Bladder microvascular endothelial cell (primary cell): Measurements from ENCODE around the gene TMF1. TPM values are rescaled to one million over a fixed set of nuclear protein-coding genes. Genes with fewer than 3 reads are reported as not detected.

Experiments
- total RNA-seq: library from RNA; depleted of rRNA; stranded (reverse); fragments of >200 nt; gene quantifications from 2 replicates; pipeline ENCODE4 v1.2.3, GENCODE V29; 2014

TMF1 gene
- 15.7 and 31.2 TPM in 2 replicates for total RNA-seq

GRCh38 chr3:69051756-69052471 lies at the start of gene TMF1:
Gene TMF1, minus strand, starts transcription at chr3:69052333. Its CDS starts 247 bp downstream, at chr3:69052086.

DNA sequence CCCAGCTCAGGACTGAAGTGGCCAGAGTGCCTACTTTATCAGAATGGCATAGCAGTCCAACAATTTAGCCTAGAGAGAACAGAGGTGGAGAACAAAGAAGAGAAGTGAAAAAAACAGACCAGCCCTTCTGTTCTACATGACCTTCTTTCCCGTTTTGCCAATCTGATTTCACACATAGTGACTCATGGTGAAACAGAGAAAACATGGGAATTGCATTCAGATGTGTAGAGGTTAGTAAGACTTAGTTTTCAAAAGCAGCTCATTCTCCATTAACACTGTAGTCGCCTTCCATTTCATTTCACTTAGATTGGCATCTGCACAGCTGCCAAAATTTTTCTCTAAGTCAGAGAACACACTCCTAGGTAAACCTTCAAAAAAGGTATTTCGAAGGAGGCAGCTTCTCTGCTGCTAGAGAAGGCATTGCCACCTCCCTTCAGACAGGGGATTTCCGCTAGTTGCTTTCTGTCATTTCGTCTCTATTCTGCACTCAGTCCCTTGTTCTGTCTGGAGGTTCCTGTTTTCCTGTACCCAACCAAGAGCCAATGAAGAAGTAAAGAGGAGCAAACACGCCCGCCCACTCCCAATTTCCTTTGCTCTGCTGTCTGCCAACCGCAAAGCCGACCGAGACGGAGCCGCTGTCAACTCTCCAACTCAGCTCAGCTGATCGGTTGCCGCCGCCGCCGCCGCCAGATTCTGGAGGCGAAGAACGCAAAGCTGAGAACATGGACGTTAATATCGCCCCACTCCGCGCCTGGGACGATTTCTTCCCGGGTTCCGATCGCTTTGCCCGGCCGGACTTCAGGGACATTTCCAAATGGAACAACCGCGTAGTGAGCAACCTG lies 32.4 kb upstream of the TMF1 start, which contains the start of gene ARL6IP5:
Gene ARL6IP5 (plus strand): TSS at position 612 of the 842 bp plus-strand sequence. CDS start 111 bp downstream, at position 723.

DNA sequence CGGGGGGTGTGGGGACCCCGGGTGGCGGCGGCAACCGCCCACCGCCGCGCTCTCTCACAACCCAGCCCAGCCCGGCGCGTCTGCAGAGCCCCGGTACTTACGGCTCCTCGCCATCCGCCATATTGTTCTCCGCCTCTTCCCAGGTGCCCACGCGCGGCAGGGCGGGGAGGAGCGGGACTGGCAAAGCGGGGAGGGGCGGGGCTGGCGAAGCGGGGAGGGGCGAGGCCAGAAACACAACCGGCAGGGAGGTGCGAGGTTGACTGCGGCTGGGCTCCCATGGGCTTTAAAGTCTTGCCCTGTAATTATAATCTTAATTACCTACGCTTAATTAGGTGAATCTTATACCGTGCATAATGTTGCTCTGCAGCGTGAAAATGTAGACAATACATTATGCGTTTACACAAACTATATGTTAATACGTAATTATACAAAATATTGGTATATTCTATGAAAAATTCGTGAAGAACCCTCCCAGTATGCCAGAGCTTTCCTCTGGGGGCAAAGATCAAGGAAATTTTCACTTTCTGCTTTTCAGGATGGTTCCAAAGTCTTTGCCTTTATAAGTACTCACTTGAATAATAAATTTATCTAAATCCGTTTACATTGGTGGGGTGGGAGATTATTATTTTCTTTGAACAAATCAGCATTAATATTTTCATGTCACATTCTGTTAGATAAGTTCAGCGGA lies 28.2 kb upstream of the TMF1 start, which contains the start of gene UBA3:
Gene UBA3 (minus strand): TSS at position 133 of the 688 bp plus-strand sequence. CDS start 12 bp downstream, at position 121.

GRCh38 chr3:69013253-69014021 lies 38.7 kb downstream of the TMF1 start, which contains the start of gene EOGT:
Gene EOGT, minus strand, starts transcription at chr3:69013684. Its CDS starts 3,838 bp downstream, at chr3:69009846.

Other genes starting within 250 kb of the TMF1 start
- 0.16 TPM in 1 of 2 replicates, not detected in the other for gene TAFA4, start 119.8 kb downstream of the TMF1 start, total RNA-seq
- 59.3 and 59.7 TPM in 2 replicates for gene EOGT, start 38.6 kb downstream of the TMF1 start, total RNA-seq
- gene UBA3, start 28.0 kb upstream of the TMF1 start, total RNA-seq, result 46.8 and 72.8 TPM in 2 replicates
- gene ARL6IP5, start 32.6 kb upstream of the TMF1 start, total RNA-seq, result 59.4 and 75.3 TPM in 2 replicates
- 0.06 TPM in 1 of 2 replicates, not detected in the other for gene LMOD3, start 70.3 kb upstream of the TMF1 start, total RNA-seq